WTC11 (cell line): ENCODE data around the gene RNASEL.

Source experiments
- CREB1 ChIP-seq: sonication (generic); formaldehyde crosslinking; IDR thresholded peaks from 2 replicates; pipeline ENCODE4 v1.8.0; 2023; ENCODE audit warnings: mild to moderate bottlenecking, missing genetic modification reagents
- CTCF ChIP-seq: fragments of 200-600 bp; IDR thresholded peaks from 2 replicates; pipeline ENCODE4 v1.8.0; 2022; ENCODE audit warnings: antibody characterized with exemption
- HMGA2 ChIP-seq: fragments of 250-450 bp; sonication (Bioruptor Pico); IDR thresholded peaks from 2 replicates; pipeline ENCODE4 v1.4.0; 2021; ENCODE audit warnings: mild to moderate bottlenecking, moderate library complexity
- HMGXB4 ChIP-seq: sonication (generic); formaldehyde crosslinking; IDR thresholded peaks from 2 replicates; pipeline ENCODE4 v1.8.1; 2023; ENCODE audit warnings: mild to moderate bottlenecking, moderate library complexity, missing genetic modification reagents
- ZBTB43 ChIP-seq: sonication (generic); formaldehyde crosslinking; IDR thresholded peaks from 2 replicates; pipeline ENCODE4 v1.8.1; 2023; ENCODE audit warnings: mild to moderate bottlenecking, missing genetic modification reagents
- ZSCAN18 ChIP-seq: fragments of 250-450 bp; sonication (Bioruptor Pico); IDR thresholded peaks from 2 replicates; pipeline ENCODE4 v2.1.2; 2022; ENCODE audit warnings: mild to moderate bottlenecking, moderate library complexity

- no peak for TF ChIP-seq CTCF
- no peak for TF ChIP-seq HMGA2 (CRISPR knock-in tag)
- TF ChIP-seq ZSCAN18 (CRISPR knock-in tag), result no peak
- TF ChIP-seq CREB1 (CRISPR knock-in tag), result no peak
- no peak for TF ChIP-seq HMGXB4 (CRISPR knock-in tag)
- TF ChIP-seq ZBTB43 (CRISPR knock-in tag), result no peak
Measured at GRCh38 chr1:182630586-182630985, 41.5 kb upstream of the RNASEL start.
